Upper lobe of right lung (tissue), 1 donor: Measurements from ENCODE around the gene ZNF407. TPM values are rescaled to one million over a fixed set of nuclear protein-coding genes. Genes with fewer than 3 reads are reported as not detected.

Experiments
- ATAC-seq: fragments of 200-7000 bp; cut with Tn5 transposase; one replicate; pipeline ENCODE4 v1.9.1; 2020; ENCODE audit warnings: mild to moderate bottlenecking, moderate library complexity
- DNase-seq: peaks from one replicate; pipeline ENCODE4 v3.0.0-alpha.2; 2020
- H3K27ac ChIP-seq: fragments of 200-600 bp; one replicate; pipeline ENCODE4 v1.8.0; 2022
- H3K27me3 ChIP-seq: fragments of 200-600 bp; one replicate; pipeline ENCODE4 v1.8.0; 2022; ENCODE audit warnings: mild to moderate bottlenecking
- H3K36me3 ChIP-seq: fragments of 200-600 bp; one replicate; pipeline ENCODE4 v1.8.0; 2022
- H3K4me1 ChIP-seq: fragments of 200-600 bp; one replicate; pipeline ENCODE4 v1.8.0; 2022
- H3K4me3 ChIP-seq: fragments of 200-600 bp; one replicate; pipeline ENCODE4 v1.8.0; 2022; ENCODE audit warnings: mild to moderate bottlenecking
- H3K9me3 ChIP-seq: fragments of 200-600 bp; one replicate; pipeline ENCODE4 v1.8.0; 2022
- CTCF ChIP-seq: fragments of 200-600 bp; IDR thresholded peaks from one replicate; pipeline ENCODE4 v1.8.0; 2022; ENCODE audit warnings: antibody characterized with exemption
- intact Hi-C: fragments of 100-400 bp; cut with DNase I; formaldehyde crosslinking; loops from one replicate; pipeline ENCODE4 v1.11.0; 2022
- total RNA-seq: library from RNA; stranded (reverse); fragmentation: NEBNext Ultra II Directional; extraction: Animal tissue kit (Norgen Biotek cat#: 25700); gene quantifications from one replicate; pipeline ENCODE4 v1.2.1, GENCODE V29; 2021
- donor health status: DM: no; HTN: yes; CAD: no; lungs with severe emphysema.

The ZNF407 gene
- total RNA-seq, 1 donor from 2014 or later: 18.4 TPM

GRCh38 chr18:75047240-75047961 is 449.7 kb downstream of the ZNF407 start:
- TF ChIP-seq CTCF: no peak
- Histone ChIP-seq H3K9me3 (no peaks in the 10 kb centered on the region), H3K4me3 (no peak overlapping the region), H3K4me1 (no peaks in the 10 kb centered on the region), H3K36me3 (no peaks in the 10 kb centered on the region), H3K27ac (no peak overlapping the region), H3K27me3 (no peaks in the 10 kb centered on the region)
- intact Hi-C loops: no loop called here
- ATAC-seq: no peak
- no peak for DNase-seq

DNA sequence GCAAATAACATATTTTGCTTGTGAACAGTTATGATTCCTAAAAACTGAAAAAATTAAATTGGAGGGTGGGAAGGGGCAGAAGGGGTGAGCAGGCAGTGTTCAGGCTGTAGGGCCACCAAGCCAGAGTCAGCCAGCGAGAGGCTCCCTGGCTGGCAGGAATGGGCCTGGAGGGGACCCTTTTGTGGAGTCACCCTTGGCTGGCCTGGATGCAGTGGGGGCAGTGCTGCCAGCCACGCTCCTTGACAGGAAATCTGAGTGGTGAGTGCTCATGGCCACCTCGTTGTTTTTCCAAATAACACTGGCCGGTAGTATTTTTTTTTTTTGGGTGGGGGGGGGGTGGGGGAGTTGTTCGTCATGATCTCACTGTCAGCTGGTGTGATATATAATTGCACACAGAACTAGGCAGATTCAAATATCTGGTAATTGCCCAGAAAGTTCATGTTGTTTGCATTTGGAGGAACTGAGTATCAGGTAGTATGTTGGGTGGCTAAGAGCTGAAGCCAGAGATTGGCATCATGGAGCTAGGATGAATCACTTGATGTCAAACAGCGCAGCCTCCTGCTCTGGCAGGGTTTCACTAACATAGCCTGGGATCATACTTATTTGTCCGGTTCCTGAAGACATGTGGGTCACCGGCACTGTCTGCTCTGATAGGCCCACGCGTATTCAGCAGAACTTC is 451.2 kb downstream of the ZNF407 start:
- Histone ChIP-seq H3K4me3 (no peak overlapping the region), H3K36me3 (no peaks in the 10 kb centered on the region), H3K27me3 (no peaks in the 10 kb centered on the region), H3K4me1 (no peaks in the 10 kb centered on the region), H3K27ac (no peak overlapping the region), H3K9me3 (no peaks in the 10 kb centered on the region)
- intact Hi-C loops: no loop called here
- no peak for TF ChIP-seq CTCF
- DNase-seq: no peak
- ATAC-seq: no peak

DNA sequence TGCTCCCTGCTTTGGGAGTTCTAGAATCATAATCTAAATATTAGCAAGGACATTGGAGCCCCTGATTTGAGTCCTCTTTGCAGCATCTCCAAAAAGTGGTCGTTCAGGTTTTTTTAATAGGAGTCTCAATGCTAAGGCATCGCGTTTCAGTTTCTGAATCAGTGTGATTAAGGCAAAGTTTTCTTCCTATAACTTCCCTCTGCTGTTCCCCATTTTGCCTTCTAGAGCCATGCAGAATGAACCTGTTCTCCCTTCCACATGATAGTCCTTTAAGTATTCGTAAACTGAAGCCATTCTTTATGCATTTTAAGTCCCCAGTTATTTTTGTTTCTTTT is 451.8 kb downstream of the ZNF407 start:
- Histone ChIP-seq H3K36me3 (no peaks in the 10 kb centered on the region), H3K9me3 (no peaks in the 10 kb centered on the region), H3K4me3 (no peak overlapping the region), H3K4me1 (no peaks in the 10 kb centered on the region), H3K27ac (no peak overlapping the region), H3K27me3 (no peaks in the 10 kb centered on the region)
- ATAC-seq (no peak), DNase-seq (no peak)
- intact Hi-C loops: no loop called here
- TF ChIP-seq CTCF: no peak

DNA sequence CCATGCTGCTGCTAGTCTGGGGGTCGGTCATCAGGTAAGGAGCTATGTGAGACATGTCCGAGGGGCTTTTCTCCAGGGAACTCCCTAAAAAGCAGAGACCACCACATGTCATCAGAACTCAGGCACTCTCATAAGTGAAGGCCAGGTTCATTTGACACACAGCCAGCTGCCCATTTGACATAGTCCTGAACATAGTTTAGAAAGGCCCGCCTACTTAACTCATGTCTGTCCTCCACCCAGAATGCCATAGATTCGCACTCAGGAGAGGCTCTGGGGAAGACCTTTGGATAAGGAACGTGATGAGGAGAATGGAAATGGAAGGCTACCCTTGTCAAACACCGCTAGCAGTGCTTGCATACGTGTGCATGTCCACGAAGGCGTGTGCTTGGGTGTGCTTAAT is 454.1 kb downstream of the ZNF407 start:
- ATAC-seq (peak; percentile 52), DNase-seq (no peak)
- no peak overlapping the region for H3K27ac ChIP-seq
- intact Hi-C loops: no loop called here
- H3K36me3 ChIP-seq: no peaks in the 10 kb centered on the region
- TF ChIP-seq CTCF: no peak
- H3K4me1 ChIP-seq: no peaks in the 10 kb centered on the region
- no peak overlapping the region for H3K4me3 ChIP-seq
- no peaks in the 10 kb centered on the region for H3K9me3 ChIP-seq
- no peaks in the 10 kb centered on the region for H3K27me3 ChIP-seq

- H3K27ac ChIP-seq: peak overlapping the region; percentile 63
- intact Hi-C loops: no loop called here
- H3K27me3 ChIP-seq: no peaks in the 10 kb centered on the region
- H3K36me3 ChIP-seq: no peaks in the 10 kb centered on the region
- peak; percentile 67 for DNase-seq
- no peaks in the 10 kb centered on the region for H3K4me1 ChIP-seq
- H3K9me3 ChIP-seq: no peaks in the 10 kb centered on the region
- ATAC-seq: peak; percentile 84
- TF ChIP-seq CTCF: no peak
- H3K4me3 ChIP-seq: no peak overlapping the region
Observed at GRCh38 chr18:75052475-75052874, 454.8 kb downstream of the ZNF407 start.
